ENCODE data around the gene CRYBG2.
"Not testable (repeated sequence)": the region's sequence is repeated elsewhere in the genome, so short reads cannot be mapped to it uniquely, and the experiment has no call there.

CRYBG2 gene

DNA sequence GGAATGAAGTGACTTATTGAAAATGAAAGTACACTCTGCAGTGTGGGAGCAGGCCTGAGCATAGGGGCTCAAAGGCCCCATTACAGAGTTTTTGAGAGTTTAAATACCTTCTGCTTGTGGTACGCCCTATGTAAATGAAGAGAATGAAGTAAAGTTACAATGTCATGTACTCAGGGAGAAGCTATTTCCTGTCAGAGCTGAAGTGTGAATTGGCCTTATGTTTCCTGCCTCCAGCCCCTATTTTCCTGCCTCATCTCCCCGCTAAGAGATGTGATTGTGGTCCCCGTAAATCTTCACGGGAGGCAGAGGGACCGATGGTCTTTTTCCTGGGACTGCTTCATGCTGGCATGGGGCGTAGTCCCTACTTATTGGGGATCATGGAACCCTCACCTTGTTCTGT lies 21.2 kb upstream of the CRYBG2 start:
- H3K36me3 Mint-ChIP-seq (ENCODE audit: low read depth): peaks cover 16% of the 10 kb centered on the region
- H3K4me3 Mint-ChIP-seq: peak overlapping the region; percentile 65
- peak overlapping the region; percentile 88 for H3K27ac Mint-ChIP-seq
- H3K27me3 Mint-ChIP-seq (ENCODE audit: low read depth): no peaks in the 10 kb centered on the region
- peaks cover 17% of the 10 kb centered on the region for H3K9me3 Mint-ChIP-seq
- H3K4me1 Mint-ChIP-seq (ENCODE audit: low read depth): peaks cover 79% of the 10 kb centered on the region

- H3K27ac Mint-ChIP-seq: peak overlapping the region; percentile 88
- peaks cover 78% of the 10 kb centered on the region for H3K4me1 Mint-ChIP-seq (ENCODE audit: low read depth)
- peaks cover 17% of the 10 kb centered on the region for H3K9me3 Mint-ChIP-seq
- H3K36me3 Mint-ChIP-seq (ENCODE audit: low read depth): peaks cover 16% of the 10 kb centered on the region
- peak overlapping the region; percentile 62 for H3K4me3 Mint-ChIP-seq
- H3K27me3 Mint-ChIP-seq (ENCODE audit: low read depth): not testable (repeated sequence)
Observed at GRCh38 chr1:26374361-26374760, 20.4 kb upstream of the CRYBG2 start.

- peaks cover 17% of the 10 kb centered on the region for H3K9me3 Mint-ChIP-seq
- H3K4me1 Mint-ChIP-seq (ENCODE audit: low read depth): peaks cover 74% of the 10 kb centered on the region
- H3K4me3 Mint-ChIP-seq: peak overlapping the region; percentile 62
- H3K27me3 Mint-ChIP-seq (ENCODE audit: low read depth): no peaks in the 10 kb centered on the region
- H3K36me3 Mint-ChIP-seq (ENCODE audit: low read depth): peaks cover 16% of the 10 kb centered on the region
- peak overlapping the region; percentile 88 for H3K27ac Mint-ChIP-seq
Observed at GRCh38 chr1:26373789-26374188, 19.9 kb upstream of the CRYBG2 start.

DNA sequence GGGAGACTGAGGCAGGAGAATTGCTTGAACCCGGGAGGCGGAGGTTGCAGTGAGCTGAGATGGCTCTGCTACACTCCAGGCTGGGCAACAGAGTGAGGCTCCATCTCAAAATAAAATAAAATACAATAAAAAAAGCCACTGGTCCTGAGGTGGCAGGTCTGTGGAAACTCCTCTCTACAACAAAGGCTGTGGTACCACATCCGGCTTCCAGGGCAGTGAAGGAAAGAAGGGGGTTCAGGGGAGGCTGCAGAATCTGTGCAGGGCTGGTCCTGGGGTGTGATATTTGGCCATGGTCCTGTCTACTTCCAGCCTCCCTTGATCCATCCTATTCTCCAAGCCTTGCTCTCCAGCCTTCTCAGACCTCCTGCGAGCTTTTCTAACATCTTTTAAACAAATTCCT lies 19.4 kb upstream of the CRYBG2 start:
- Mint-ChIP-seq H3K4me3 (peak overlapping the region; percentile 27), H3K36me3 (ENCODE audit: low read depth) (peaks cover 16% of the 10 kb centered on the region), H3K4me1 (ENCODE audit: low read depth) (peaks cover 70% of the 10 kb centered on the region), H3K9me3 (peaks cover 17% of the 10 kb centered on the region), H3K27ac (peak overlapping the region; percentile 88), H3K27me3 (ENCODE audit: low read depth) (no peaks in the 10 kb centered on the region)

GRCh38 chr1:26372611-26373010 lies 18.7 kb upstream of the CRYBG2 start, which contains the start of gene ZNF683:
TSS of gene ZNF683 (minus strand) at chr1:26372750. CDS start at chr1:26368571, 4,179 bp downstream.
- peaks cover 16% of the 10 kb centered on the region for H3K36me3 Mint-ChIP-seq (ENCODE audit: low read depth)
- H3K27ac Mint-ChIP-seq: peak within 1 kb of the TSS; percentile 88

GRCh38 chr1:26372039-26372438 lies 18.1 kb upstream of the CRYBG2 start:
- peaks cover 17% of the 10 kb centered on the region for H3K9me3 Mint-ChIP-seq
- H3K27me3 Mint-ChIP-seq (ENCODE audit: low read depth): no peaks in the 10 kb centered on the region
- no peak overlapping the region for H3K4me3 Mint-ChIP-seq
- H3K4me1 Mint-ChIP-seq (ENCODE audit: low read depth): peaks cover 58% of the 10 kb centered on the region
- H3K36me3 Mint-ChIP-seq (ENCODE audit: low read depth): peaks cover 16% of the 10 kb centered on the region
- peak overlapping the region; percentile 88 for H3K27ac Mint-ChIP-seq

More at GRCh38 chr1:26372611-26373010, 18.7 kb upstream of the CRYBG2 start, which contains the start of gene ZNF683:
- peaks cover 63% of the 10 kb centered on the region for H3K4me1 Mint-ChIP-seq (ENCODE audit: low read depth)
- H3K27me3 Mint-ChIP-seq (ENCODE audit: low read depth): not testable (repeated sequence)
- H3K4me3 Mint-ChIP-seq: peak within 1 kb of the TSS; percentile 62
- peaks cover 17% of the 10 kb centered on the region for H3K9me3 Mint-ChIP-seq

- Mint-ChIP-seq H3K4me3 (no peak overlapping the region), H3K9me3 (peaks cover 9% of the 10 kb centered on the region), H3K36me3 (ENCODE audit: low read depth) (peaks cover 11% of the 10 kb centered on the region), H3K4me1 (ENCODE audit: low read depth) (peaks cover 47% of the 10 kb centered on the region), H3K27me3 (ENCODE audit: low read depth) (no peaks in the 10 kb centered on the region), H3K27ac (peak overlapping the region; percentile 71)
Observed at GRCh38 chr1:26370591-26371382, 16.9 kb upstream of the CRYBG2 start.

- peaks cover 38% of the 10 kb centered on the region for H3K4me1 Mint-ChIP-seq (ENCODE audit: low read depth)
- H3K9me3 Mint-ChIP-seq: peaks cover 9% of the 10 kb centered on the region
- H3K4me3 Mint-ChIP-seq: no peak overlapping the region
- peaks cover 11% of the 10 kb centered on the region for H3K36me3 Mint-ChIP-seq (ENCODE audit: low read depth)
- no peak overlapping the region for H3K27ac Mint-ChIP-seq
- peaks cover 17% of the 10 kb centered on the region for H3K27me3 Mint-ChIP-seq (ENCODE audit: low read depth)
Observed at GRCh38 chr1:26368486-26368885, 14.6 kb upstream of the CRYBG2 start.

GRCh38 chr1:26368006-26368405 lies 14.1 kb upstream of the CRYBG2 start:
- Mint-ChIP-seq H3K27ac (no peak overlapping the region), H3K4me1 (ENCODE audit: low read depth) (peaks cover 37% of the 10 kb centered on the region), H3K27me3 (ENCODE audit: low read depth) (peaks cover 17% of the 10 kb centered on the region), H3K4me3 (no peak overlapping the region), H3K36me3 (ENCODE audit: low read depth) (peaks cover 11% of the 10 kb centered on the region), H3K9me3 (peaks cover 9% of the 10 kb centered on the region)

DNA sequence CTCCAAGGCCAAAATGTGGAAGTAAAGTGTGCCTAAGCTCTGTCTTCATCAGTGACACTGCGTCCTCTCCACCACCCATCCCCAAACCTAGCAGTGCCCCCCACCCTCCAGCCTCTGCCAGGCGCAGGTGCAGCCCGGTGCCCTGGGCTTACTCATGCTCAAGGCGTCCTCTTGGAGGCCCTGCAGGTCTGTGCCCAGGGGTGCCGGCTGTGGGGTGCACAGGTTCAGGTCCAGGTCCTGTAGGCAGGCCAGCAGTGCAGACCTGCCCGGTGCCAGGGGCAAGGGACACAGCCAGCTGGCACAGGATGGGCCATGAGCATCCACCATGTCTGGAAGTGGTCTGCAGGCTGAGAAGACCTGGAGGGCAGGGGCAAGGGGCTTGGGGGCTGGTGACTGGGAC lies 13.5 kb upstream of the CRYBG2 start:
- H3K9me3 Mint-ChIP-seq: peaks cover 9% of the 10 kb centered on the region
- peaks cover 32% of the 10 kb centered on the region for H3K4me1 Mint-ChIP-seq (ENCODE audit: low read depth)
- no peak overlapping the region for H3K4me3 Mint-ChIP-seq
- H3K36me3 Mint-ChIP-seq (ENCODE audit: low read depth): peaks cover 8% of the 10 kb centered on the region
- peaks cover 17% of the 10 kb centered on the region for H3K27me3 Mint-ChIP-seq (ENCODE audit: low read depth)
- no peak overlapping the region for H3K27ac Mint-ChIP-seq

DNA sequence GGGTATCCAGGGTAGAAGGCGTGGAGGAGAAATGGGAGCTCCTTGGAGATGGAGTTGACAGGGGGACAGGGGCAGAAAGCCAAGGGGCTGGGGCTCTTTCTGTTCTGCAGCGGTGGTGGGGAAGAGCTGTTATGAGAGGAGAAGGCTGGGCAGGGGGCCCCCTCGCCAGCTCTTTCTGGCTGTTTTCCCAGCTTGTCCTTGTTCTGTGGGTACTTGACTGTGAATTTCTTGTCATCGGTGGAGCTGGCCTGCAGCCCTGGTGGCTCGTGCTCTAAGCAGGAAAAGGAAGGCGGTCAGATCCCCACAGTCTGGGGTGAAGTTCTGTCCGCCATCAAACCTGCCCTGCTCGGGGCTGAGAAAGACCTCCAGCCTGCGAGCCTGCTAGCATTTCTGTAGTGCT lies 11.0 kb upstream of the CRYBG2 start:
- peaks cover 29% of the 10 kb centered on the region for H3K4me1 Mint-ChIP-seq (ENCODE audit: low read depth)
- H3K27ac Mint-ChIP-seq: no peak overlapping the region
- no peak overlapping the region for H3K4me3 Mint-ChIP-seq
- H3K36me3 Mint-ChIP-seq (ENCODE audit: low read depth): no peaks in the 10 kb centered on the region
- H3K27me3 Mint-ChIP-seq (ENCODE audit: low read depth): peaks cover 35% of the 10 kb centered on the region
- no peaks in the 10 kb centered on the region for H3K9me3 Mint-ChIP-seq

- Mint-ChIP-seq H3K4me3 (no peak overlapping the region), H3K27me3 (ENCODE audit: low read depth) (peaks cover 47% of the 10 kb centered on the region)
Observed at GRCh38 chr1:26363549-26364448, 9.9 kb upstream of the CRYBG2 start.

DNA sequence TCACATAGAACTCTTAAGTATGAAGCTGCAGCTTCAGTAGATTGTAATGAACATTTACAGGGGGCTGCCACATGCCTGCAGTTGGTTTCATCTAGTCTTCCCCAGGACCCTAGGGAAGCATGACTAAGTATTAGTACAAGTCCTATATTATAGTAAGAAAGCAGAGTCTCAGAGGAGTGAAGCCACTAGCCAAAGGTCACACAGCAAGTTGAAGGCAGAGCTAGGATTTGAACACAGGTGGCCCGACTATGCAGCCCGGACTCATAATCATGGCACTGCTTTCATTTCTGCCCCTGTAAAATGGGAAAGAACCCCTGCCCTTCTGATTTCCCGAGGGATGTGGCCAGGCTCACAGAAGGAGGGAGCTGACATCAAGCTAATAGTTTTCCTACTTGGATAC lies 8.4 kb upstream of the CRYBG2 start:
- Mint-ChIP-seq H3K27me3 (ENCODE audit: low read depth) (peaks cover 50% of the 10 kb centered on the region), H3K36me3 (ENCODE audit: low read depth) (no peaks in the 10 kb centered on the region), H3K27ac (no peak overlapping the region), H3K4me3 (no peak overlapping the region), H3K4me1 (ENCODE audit: low read depth) (peaks cover 46% of the 10 kb centered on the region), H3K9me3 (no peaks in the 10 kb centered on the region)

More at GRCh38 chr1:26363549-26364448, 9.9 kb upstream of the CRYBG2 start:
- Mint-ChIP-seq H3K36me3 (ENCODE audit: low read depth) (no peaks in the 10 kb centered on the region), H3K4me1 (ENCODE audit: low read depth) (peaks cover 37% of the 10 kb centered on the region), H3K9me3 (no peaks in the 10 kb centered on the region), H3K27ac (no peak overlapping the region)

DNA sequence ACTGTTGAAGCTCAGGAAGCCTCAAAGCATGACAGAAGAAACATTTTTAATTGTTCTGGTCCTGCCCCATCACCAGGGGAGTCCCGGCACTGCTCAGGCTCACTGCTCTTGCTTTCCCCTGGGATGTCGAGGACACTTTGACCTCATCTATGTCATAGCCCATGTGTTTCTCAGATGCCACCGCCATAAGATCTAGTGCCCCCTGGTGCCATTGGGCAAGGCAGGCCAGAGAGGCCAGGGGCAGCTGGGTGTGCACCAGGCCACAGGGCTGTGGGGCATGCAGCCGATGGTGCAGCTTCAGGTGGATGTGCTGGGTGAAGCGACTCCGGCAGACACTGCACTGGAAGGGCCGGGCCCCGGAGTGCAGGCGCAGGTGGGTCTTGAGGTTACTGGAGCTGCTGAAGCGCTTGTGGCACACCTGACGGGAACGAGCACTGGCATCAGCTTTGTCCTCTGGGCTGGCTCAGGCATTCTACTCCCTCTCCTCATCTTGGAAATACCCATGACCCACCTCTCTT lies 7.7 kb upstream of the CRYBG2 start:
- no peak overlapping the region for H3K4me3 Mint-ChIP-seq
- no peaks in the 10 kb centered on the region for H3K36me3 Mint-ChIP-seq (ENCODE audit: low read depth)
- no peak overlapping the region for H3K27ac Mint-ChIP-seq
- peaks cover 48% of the 10 kb centered on the region for H3K4me1 Mint-ChIP-seq (ENCODE audit: low read depth)
- H3K27me3 Mint-ChIP-seq (ENCODE audit: low read depth): peaks cover 50% of the 10 kb centered on the region
- H3K9me3 Mint-ChIP-seq: no peaks in the 10 kb centered on the region
